ENCODE results near the gene RANBP9.

DNA sequence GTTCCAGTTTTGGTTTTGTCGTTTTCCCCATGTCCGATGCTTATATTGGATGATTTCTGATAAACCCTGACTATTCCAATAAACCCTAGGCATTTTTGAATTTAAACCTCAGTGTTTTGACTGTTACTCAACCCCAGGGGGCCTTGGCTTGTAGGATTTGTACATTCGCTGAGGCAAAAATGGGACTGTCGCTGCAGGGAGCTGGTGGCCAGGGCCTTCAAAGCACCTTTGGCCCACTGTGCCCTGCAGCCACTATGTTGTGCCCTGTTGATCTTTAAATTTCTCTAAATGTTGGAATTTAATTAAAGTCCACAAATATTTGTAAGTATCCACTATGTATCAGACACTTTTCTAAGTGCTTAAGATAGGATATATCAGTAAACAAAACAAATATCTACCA is 106.0 kb downstream of the RANBP9 start:
- TF ChIP-seq, protein P1, sequence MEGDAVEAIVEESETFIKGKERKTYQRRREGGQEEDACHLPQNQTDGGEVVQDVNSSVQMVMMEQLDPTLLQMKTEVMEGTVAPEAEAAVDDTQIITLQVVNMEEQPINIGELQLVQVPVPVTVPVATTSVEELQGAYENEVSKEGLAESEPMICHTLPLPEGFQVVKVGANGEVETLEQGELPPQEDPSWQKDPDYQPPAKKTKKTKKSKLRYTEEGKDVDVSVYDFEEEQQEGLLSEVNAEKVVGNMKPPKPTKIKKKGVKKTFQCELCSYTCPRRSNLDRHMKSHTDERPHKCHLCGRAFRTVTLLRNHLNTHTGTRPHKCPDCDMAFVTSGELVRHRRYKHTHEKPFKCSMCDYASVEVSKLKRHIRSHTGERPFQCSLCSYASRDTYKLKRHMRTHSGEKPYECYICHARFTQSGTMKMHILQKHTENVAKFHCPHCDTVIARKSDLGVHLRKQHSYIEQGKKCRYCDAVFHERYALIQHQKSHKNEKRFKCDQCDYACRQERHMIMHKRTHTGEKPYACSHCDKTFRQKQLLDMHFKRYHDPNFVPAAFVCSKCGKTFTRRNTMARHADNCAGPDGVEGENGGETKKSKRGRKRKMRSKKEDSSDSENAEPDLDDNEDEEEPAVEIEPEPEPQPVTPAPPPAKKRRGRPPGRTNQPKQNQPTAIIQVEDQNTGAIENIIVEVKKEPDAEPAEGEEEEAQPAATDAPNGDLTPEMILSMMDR (IDR thresholded peaks at IDR 0.05), result no peak
- no peak for TF ChIP-seq POLR2A (IDR thresholded peaks at IDR 0.05)

Data from body of pancreas (tissue), 4 donors.